Cardiac fibroblast (primary cell): ENCODE results near the gene RNF41.

Experiments used
- DNase-seq, 2 donors: peaks; one replicate each; pipeline versions ENCODE4 v3.0.0 to v3.0.0-alpha.2; 2010; ENCODE audit warnings: low read depth in 2 of 2
- H3K4me3 ChIP-seq, 2 donors: replicated peaks in 1 of 2; 1 replicate in 1 of 2; 2 replicates in 1 of 2; pipeline ENCODE4 v1.5.1; 2011; ENCODE audit warnings: low read depth in 2 of 2, low read length in 2 of 2, mild to moderate bottlenecking in 2 of 2, moderate library complexity in 1 of 2
- TF ChIP-seq, protein P1 (sequence below): IDR thresholded peaks from one replicate; pipeline ENCODE4 v1.5.1; 2011; ENCODE audit warnings: low read depth, mild to moderate bottlenecking, low read length, inconsistent platforms

RNF41 gene

DNA sequence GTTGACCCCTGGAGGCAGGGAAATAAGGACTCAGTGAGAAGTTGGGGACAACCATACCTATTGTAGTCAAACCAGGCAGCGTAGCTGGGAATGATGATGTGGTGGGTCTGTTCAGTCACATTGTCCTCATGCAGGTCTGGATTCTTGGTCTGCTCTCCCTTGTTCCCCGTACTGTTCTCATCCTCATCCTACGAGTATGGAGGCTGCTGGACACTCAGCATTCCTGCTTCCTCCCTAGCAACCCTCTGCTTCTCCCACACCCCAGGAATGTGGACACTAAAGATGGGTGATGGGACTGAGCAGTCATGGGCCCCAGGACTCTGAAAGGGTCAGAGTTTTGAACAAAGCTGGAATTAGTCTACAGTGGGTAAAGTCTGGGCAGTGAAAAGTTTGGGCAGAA is 43.4 kb downstream of the RNF41 start:
- TF ChIP-seq, protein P1, sequence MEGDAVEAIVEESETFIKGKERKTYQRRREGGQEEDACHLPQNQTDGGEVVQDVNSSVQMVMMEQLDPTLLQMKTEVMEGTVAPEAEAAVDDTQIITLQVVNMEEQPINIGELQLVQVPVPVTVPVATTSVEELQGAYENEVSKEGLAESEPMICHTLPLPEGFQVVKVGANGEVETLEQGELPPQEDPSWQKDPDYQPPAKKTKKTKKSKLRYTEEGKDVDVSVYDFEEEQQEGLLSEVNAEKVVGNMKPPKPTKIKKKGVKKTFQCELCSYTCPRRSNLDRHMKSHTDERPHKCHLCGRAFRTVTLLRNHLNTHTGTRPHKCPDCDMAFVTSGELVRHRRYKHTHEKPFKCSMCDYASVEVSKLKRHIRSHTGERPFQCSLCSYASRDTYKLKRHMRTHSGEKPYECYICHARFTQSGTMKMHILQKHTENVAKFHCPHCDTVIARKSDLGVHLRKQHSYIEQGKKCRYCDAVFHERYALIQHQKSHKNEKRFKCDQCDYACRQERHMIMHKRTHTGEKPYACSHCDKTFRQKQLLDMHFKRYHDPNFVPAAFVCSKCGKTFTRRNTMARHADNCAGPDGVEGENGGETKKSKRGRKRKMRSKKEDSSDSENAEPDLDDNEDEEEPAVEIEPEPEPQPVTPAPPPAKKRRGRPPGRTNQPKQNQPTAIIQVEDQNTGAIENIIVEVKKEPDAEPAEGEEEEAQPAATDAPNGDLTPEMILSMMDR: no peak
- no peak overlapping the region for H3K4me3 ChIP-seq
- DNase-seq: no peak

DNA sequence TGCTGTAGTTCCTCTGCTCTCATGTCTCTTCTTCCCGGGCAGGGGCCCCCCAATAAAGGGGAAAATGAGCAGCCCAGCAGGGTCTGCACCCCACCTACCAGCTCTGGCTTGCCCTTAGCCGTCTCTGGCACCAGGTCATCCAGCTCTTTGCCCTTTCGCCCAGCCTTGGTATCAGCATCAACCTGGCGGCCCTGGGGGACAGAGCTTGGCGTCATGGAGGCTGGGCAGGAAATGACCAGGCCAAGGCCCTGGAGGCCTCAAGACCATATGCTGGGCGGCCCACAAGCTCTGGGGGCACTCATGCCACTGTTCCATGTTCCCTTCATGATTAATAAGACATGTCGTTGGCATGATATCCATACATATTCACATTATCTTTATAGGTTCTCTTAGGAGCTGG is 48.9 kb downstream of the RNF41 start:
- H3K4me3 ChIP-seq: no peak overlapping the region
- no peak for DNase-seq
- TF ChIP-seq, protein P1: no peak

DNA sequence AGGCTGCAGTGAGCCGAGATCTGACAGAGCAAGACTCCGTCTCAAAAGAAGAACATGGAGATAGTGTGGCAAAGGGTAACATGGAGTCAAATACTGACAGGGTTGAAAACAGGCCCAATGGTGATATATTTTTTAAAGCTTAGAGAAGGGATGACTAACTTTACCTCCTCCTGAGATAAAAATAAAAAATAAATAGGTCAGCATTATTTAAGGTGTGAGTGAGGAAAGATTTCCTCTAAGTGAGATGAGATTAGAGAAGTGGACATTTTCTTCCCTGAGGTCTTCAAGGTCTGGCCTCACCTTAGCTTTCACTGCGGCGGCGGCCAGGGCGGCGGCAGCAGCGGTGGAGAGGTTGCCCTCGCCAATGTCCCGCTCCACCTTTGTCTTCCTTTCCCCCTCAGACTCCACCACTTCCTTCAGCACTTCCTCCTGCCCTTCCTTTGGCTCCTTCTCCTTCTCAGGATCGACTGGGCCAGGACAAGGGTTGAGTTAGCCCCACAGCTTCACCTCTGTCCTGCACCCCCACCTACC is 52.4 kb downstream of the RNF41 start:
- no peak overlapping the region for H3K4me3 ChIP-seq
- DNase-seq: no peak
- TF ChIP-seq, protein P1: no peak

DNA sequence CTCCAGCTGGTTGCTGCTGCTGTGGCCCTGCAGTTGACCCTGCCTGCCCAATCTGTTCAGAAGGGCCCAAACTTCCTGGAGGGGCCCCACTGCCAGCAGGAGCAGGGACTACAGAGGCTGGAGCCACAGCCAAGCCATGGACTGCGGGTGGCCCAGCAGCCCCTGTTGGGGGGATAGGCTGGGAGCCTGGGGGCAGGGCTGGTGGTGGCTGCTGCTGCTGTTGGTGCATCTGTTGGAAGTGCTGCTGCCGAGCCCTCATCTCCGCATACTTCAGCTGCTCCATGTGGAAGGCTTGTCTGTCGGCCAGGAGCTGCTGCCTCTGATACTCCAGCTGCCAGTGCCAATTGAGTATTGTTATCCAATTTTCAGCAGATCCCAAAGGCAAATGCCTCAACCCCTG is 56.4 kb downstream of the RNF41 start:
- DNase-seq: peak in 1 of 2 donors; percentile 25
- TF ChIP-seq, protein P1: no peak
- no peak overlapping the region for H3K4me3 ChIP-seq

DNA sequence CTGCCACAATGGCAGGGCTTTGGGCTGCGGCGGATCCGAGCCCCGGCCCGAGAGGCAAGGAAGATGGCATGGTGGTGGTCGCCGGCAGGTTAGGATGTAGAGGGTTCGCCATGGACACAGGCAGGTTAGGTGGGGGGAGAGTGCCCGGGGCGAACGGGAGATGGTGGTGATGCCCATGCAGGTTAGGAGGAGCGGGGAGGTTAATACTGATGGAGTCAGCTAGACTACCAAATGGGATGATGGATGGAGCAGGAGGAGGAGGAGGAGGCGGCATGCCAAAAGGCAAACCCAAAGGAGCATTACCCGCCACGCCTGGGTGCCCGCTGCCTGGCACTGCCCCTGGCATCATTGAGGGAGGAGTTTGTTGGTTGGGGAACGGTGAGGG is 57.4 kb downstream of the RNF41 start:
- TF ChIP-seq, protein P1: no peak
- no peak overlapping the region for H3K4me3 ChIP-seq
- DNase-seq: peak in 1 of 2 donors; percentile 15

DNA sequence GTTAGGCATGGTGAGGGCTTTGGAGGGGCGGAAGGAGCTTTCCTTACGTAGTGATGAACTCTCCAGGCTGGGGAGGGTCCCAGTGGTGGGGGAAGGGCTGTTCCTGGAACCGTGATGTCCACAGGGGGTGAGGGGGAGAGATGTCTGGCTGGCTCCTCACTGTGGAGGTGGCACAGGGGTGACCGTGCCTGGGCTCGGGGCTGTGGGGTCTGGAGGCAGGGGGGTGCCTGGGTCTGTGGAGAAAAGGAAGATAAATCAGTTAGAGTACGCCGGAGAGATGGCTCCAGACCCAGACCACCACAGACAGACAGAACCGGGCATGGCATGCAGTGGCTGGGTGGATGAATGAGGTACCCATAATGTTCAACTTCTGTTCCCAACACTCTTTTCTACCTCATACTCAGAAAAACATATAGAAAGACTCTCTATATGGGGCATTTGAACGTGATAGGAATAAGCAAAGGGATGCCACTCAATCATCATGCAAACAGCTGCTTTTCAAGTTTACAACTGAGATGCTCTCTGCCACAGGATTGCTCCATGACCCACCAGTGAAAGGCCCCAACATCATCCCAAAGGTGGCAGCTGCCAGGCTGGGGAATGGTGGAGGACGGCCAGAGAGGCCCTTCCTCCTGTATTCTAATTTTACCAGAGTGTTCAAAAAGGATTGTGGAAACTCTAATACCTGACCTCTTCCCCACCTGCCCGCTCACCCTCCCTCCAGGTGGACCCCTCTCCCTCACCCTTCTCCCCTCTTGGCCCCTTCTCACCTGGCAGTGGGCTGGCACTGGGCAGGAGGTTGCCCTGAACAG is 58.0 kb downstream of the RNF41 start:
- no peak overlapping the region for H3K4me3 ChIP-seq
- DNase-seq: peak; percentile 16 to 28
- TF ChIP-seq, protein P1: no peak
